CD4-positive, CD25-positive, alpha-beta regulatory T cell (primary cell): ENCODE measurements around the gene CCDC106. TPM values are rescaled to one million over a fixed set of nuclear protein-coding genes. Genes with fewer than 3 reads are reported as not detected.

ENCODE experiments used
- ATAC-seq, 2 donors: fragments of 150-1000 bp; cut with Tn5 transposase; one replicate each; pipeline ENCODE4 v1.10.0; 2021; ENCODE audit warnings: low read depth in 2 of 2, moderate number of reproducible peaks in 2 of 2, moderate library complexity in 1 of 2
- DNase-seq, 3 donors: peaks; one replicate each; pipeline versions ENCODE4 v3.0.0 to v3.0.0-alpha.2; 2012 to 2022; ENCODE audit warnings: mixed read lengths in 1 of 3
- H3K27ac ChIP-seq: one replicate; pipeline ENCODE4 v1.7.0; 2013; ENCODE audit warnings: mild to moderate bottlenecking, low read length; ENCODE audit not compliant: insufficient read depth, poor library complexity, severe bottlenecking
- H3K27me3 ChIP-seq: one replicate; pipeline ENCODE4 v1.7.0; 2013; ENCODE audit warnings: low read length; ENCODE audit not compliant: control insufficient read depth, insufficient read depth
- H3K36me3 ChIP-seq: one replicate; pipeline ENCODE4 v1.7.0; 2013; ENCODE audit warnings: mild to moderate bottlenecking, low read length, moderate library complexity; ENCODE audit not compliant: control insufficient read depth, insufficient read depth
- H3K4me1 ChIP-seq: 2 replicates; pipeline ENCODE4 v1.7.0; 2013; ENCODE audit warnings: mild to moderate bottlenecking, low read length; ENCODE audit not compliant: insufficient read depth, control insufficient read depth, poor library complexity, severe bottlenecking
- H3K4me3 ChIP-seq: one replicate; pipeline ENCODE4 v1.7.0; 2013; ENCODE audit warnings: low read depth, mild to moderate bottlenecking, low read length, moderate library complexity
- H3K9me3 ChIP-seq, 2 experiments: 1 replicate in 1 of 2; 2 replicates in 1 of 2; pipeline ENCODE4 v1.7.0; 2013; ENCODE audit warnings: low read length in 2 of 2, mild to moderate bottlenecking in 1 of 2, moderate library complexity in 1 of 2; ENCODE audit not compliant: control insufficient read depth in 2 of 2
- H3K27ac Mint-ChIP-seq, 3 donors: one replicate each; pipeline ENCODE4 v1.8.0; 2020 to 2022; ENCODE audit warnings: mild to moderate bottlenecking in 3 of 3, mixed read lengths in 3 of 3, moderate library complexity in 2 of 3
- H3K27me3 Mint-ChIP-seq: one replicate; pipeline ENCODE4 v1.8.0; 2022; ENCODE audit warnings: mild to moderate bottlenecking, mixed read lengths
- H3K36me3 Mint-ChIP-seq: one replicate; pipeline ENCODE4 v1.8.0; 2020; ENCODE audit warnings: mixed read lengths
- H3K4me1 Mint-ChIP-seq, 4 donors: one replicate each; pipeline ENCODE4 v1.8.0; 2020 to 2022; ENCODE audit warnings: mixed read lengths in 4 of 4, mild to moderate bottlenecking in 1 of 4
- H3K4me3 Mint-ChIP-seq, 4 donors: one replicate each; pipeline ENCODE4 v1.8.0; 2020 to 2022; ENCODE audit warnings: mild to moderate bottlenecking in 4 of 4, mixed read lengths in 4 of 4, moderate library complexity in 3 of 4
- H3K9me3 Mint-ChIP-seq, 7 donors: one replicate each; pipeline ENCODE4 v1.8.0; 2020 to 2022; ENCODE audit warnings: mixed read lengths in 7 of 7, mild to moderate bottlenecking in 3 of 7, moderate library complexity in 2 of 7
- polyA plus RNA-seq, 4 donors: library from polyadenylated mRNA; unstranded; fragments of 300-500 nt; fragmentation: Illumina TruSeq; gene quantifications; one replicate each; pipeline ENCODE4 v1.2.3, GENCODE V29; 2021
- total RNA-seq: library from RNA; stranded (reverse); gene quantifications from one replicate; pipeline ENCODE4 v1.2.3, GENCODE V29; 2022

Gene CCDC106
- total and polyA plus RNA-seq, 5 donors from 2014 or later = 0.22 to 1.0 (median 0.56) TPM

DNA sequence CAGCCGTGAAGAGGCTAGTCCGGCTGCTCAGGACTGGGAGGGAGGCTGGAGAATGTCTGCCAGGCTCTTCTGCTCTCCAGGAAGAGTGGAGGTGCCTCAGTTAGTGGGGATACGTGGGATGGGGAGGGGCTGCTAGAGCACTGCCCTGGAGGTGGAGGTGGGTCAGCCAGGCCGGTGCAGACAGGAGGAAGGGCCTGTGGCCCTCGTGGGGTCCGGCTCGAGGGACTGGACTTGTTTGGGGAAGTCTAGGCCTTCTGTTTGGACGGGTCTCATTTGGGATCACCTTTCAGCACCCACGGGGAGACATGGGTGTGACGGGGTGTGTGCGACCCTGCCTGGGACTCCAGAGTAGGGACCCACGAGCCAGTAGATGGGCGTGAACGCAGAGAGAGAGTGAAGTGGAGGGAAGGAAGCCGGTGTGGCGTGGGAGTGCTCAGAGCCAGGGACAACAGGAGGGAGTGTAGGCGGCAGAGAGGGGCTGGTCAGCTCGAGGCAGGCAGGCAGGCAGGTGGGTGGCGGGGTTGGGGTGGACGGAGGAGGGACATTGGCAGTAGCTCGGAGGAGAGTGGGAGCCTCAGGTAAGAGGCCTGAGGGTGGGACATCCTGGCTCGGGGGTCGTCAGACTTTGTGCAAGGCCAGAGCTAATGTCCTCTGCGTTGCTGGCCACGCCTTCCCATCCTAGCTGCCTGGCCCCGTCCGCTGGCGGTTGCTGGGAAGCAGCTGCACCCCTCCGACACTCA lies 38.5 kb downstream of the CCDC106 start:
- Histone ChIP-seq H3K9me3 (no peaks in the 10 kb centered on the region), H3K27ac (no peak overlapping the region), H3K36me3 (peaks cover 61% of the 10 kb centered on the region), H3K27me3 (no peaks in the 10 kb centered on the region), H3K4me1 (peaks cover 4% of the 10 kb centered on the region), H3K4me3 (no peak overlapping the region)
- DNase-seq (no peak), ATAC-seq (no peak)
- H3K36me3 Mint-ChIP-seq = peaks cover 5% of the 10 kb centered on the region
- H3K4me1 Mint-ChIP-seq = peaks cover 0 to 23% (median 6%) of the 10 kb centered on the region in 4 donors
- peak overlapping the region in 1 of 4 donors; percentile 21 for H3K4me3 Mint-ChIP-seq
- H3K27ac Mint-ChIP-seq = no peak overlapping the region
- no peaks in the 10 kb centered on the region for H3K27me3 Mint-ChIP-seq
- no peaks in the 10 kb centered on the region for H3K9me3 Mint-ChIP-seq

DNA sequence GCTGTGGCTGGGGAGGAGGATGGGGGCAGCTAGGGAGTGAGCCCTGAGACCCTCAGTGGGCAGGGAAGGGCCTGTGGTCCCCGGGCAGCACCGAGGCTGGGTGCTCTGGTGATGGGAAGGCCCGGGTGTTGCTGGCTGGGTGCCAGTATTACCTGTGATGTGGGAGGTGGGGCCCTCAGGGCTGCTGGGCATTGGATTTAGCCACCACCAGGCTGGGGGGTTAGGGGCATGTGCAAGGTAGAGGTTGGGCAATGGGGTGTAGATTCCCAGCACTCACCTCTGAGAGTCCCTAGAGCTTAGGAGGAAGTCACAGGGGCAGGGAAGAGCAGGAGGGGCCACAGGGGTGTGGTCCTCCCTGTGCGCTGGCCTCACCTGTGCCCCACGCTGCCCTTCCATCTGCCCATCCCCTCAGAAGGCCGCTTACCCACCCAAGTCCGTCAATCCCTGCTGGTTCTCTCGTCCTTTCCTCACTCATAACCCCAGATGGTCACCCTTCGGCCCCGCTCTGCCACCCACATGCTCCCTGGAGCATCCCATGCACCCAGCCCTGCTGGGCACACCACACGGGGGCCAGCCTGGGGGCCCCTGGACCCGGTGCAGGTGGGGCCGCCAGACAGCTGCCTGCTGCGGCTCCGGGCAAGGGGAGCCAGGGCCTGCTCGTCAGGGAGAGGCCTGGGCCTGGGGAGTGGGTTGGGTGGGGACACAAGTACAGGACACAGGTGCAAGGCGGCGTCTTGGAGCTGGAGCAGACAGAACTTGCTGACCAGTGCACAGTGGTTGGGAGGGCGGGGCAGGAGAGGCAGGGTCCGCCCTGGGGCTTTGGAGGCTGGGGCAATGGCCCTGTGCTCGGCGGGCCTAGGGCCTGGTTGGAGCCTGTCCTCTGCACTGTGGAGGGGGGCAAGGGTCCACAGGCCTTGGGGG lies 39.5 kb downstream of the CCDC106 start:
- peaks cover 5% of the 10 kb centered on the region for H3K36me3 Mint-ChIP-seq
- ATAC-seq = no peak

DNA sequence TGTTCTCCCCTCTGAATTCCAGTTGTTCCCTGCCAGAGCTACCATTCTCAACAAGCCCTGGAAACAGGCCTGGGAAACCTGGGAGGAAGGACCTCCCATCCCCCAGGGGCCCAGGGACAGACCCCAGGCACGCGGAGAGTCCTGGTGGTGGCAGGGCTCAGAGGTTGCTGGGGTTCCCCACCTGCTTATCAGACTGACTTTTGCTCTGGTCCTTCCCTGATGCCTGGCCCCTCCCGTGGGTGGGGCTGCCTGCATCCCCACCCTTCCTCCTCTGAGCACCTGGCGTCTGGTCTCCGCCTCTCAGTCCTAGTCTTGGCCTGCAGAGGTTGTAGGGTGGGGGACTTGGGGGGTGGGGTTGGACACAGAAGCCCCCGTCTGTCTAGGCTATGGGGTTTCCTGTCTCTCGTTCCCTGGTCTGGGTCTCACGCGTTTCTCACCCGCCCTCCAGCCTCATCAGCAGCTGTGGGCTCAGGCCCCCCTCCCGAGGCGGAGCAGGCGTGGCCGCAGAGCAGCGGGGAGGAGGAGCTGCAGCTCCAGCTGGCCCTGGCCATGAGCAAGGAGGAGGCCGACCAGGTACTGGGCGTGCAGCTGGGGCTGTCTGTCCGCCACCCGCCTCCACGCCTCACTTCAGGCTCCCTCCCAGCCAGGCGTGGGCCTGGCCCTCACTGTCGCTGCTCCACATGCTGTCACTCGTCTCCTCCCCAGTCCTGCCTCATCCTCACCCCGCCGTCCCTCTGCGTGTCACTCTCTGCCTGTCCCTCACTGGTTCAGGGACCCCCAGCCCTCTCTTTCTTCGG lies 40.6 kb downstream of the CCDC106 start:
- H3K4me3 Mint-ChIP-seq = no peak overlapping the region
- H3K4me1 ChIP-seq = no peaks in the 10 kb centered on the region
- H3K4me1 Mint-ChIP-seq = peaks cover 0 to 21% (median 4%) of the 10 kb centered on the region in 4 donors
- H3K9me3 Mint-ChIP-seq = no peaks in the 10 kb centered on the region
- peaks cover 5% of the 10 kb centered on the region for H3K36me3 Mint-ChIP-seq
- no peak overlapping the region for H3K4me3 ChIP-seq
- H3K27me3 Mint-ChIP-seq = no peaks in the 10 kb centered on the region
- no peak overlapping the region for H3K27ac ChIP-seq
- H3K9me3 ChIP-seq = no peaks in the 10 kb centered on the region
- ATAC-seq = no peak
- DNase-seq = no peak
- no peak overlapping the region for H3K27ac Mint-ChIP-seq
- H3K36me3 ChIP-seq = peaks cover 60% of the 10 kb centered on the region
- no peaks in the 10 kb centered on the region for H3K27me3 ChIP-seq

More for the DNA sequence above, 39.5 kb downstream of the CCDC106 start:
- peaks cover 0 to 23% (median 4%) of the 10 kb centered on the region in 4 donors for H3K4me1 Mint-ChIP-seq
- H3K4me3 Mint-ChIP-seq = no peak overlapping the region
- DNase-seq = no peak
- Histone ChIP-seq H3K4me1 (no peaks in the 10 kb centered on the region), H3K4me3 (no peak overlapping the region), H3K36me3 (peaks cover 52% of the 10 kb centered on the region), H3K9me3 (no peaks in the 10 kb centered on the region), H3K27me3 (no peaks in the 10 kb centered on the region), H3K27ac (no peak overlapping the region)
- H3K27ac Mint-ChIP-seq = no peak overlapping the region
- H3K27me3 Mint-ChIP-seq = no peaks in the 10 kb centered on the region
- no peaks in the 10 kb centered on the region for H3K9me3 Mint-ChIP-seq

DNA sequence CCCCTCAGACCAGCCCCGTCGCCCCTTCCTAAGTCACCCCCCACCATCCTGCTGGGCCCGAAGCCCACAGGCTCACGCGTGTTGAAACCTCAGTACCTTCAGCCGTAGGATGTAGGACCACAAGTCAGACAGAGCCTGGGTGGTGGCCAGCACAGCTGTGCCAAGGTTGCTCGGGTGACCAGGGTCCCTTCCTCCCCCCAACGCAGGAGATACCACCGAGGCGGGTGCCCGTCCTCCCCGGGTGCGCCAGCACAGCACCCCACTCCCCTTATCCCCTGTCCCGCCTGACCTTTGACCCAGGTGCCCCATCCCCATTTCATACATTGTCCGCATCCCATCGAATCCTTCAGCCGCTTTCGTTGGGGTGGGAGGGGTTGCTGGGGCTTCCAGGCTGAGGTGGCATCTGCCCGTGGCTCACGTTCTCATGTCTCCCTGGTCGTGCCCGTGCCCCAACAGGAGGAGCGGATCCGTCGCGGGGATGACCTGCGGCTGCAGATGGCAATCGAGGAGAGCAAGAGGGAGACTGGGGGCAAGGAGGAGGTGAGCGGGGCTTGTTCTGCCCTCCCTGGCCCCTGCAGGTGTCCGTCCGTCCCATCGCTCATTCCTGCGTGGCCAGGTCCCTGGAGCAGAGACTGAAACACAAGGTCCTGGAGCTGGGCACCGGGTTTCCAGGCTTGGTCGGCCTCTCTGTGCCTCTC lies 41.5 kb downstream of the CCDC106 start:
- Histone ChIP-seq H3K9me3 (no peaks in the 10 kb centered on the region), H3K27ac (no peak overlapping the region), H3K27me3 (no peaks in the 10 kb centered on the region), H3K4me1 (no peaks in the 10 kb centered on the region), H3K4me3 (no peak overlapping the region), H3K36me3 (peaks cover 60% of the 10 kb centered on the region)
- Mint-ChIP-seq H3K9me3 (no peaks in the 10 kb centered on the region), H3K4me1 (peaks cover 0 to 15% (median 2%) of the 10 kb centered on the region in 4 donors), H3K4me3 (peak overlapping the region in 1 of 4 donors; percentile 15), H3K27me3 (no peaks in the 10 kb centered on the region), H3K36me3 (peaks cover 5% of the 10 kb centered on the region), H3K27ac (peak overlapping the region in 1 of 3 donors; percentile 56)
- no peak for ATAC-seq
- no peak for DNase-seq

DNA sequence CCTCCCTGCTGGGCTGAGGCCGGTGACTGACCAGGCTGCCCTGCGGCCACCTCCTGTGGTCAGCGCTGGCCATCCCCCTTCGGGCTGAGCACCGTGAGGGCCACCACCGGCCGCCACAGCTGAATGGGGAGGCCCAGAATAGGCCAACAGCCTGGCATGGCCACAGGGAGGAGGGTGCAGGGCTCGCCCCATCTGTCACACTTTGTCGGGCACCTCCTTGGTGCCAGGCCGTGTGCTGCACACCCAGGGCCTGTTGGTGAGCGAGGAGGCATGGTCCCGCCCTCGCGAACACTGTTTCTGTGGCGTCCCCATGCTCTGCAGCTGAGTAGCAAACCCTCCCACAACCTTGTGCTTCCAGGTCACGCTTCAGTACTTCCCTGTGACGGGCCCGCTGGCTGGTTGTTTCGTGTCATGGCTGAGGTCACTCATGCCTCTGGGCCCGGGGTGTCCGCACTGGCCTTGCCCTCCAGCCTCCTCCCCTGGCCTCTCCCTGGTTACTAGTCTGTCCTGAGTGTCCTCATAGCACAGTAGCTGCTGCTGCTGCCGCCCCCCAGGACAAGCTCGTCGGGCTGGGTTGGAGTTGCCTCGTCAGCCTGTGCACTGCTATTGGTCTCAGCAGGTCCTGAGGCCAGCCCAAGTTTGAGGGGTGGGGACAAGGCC lies 42.2 kb downstream of the CCDC106 start:
- Histone ChIP-seq H3K9me3 (no peaks in the 10 kb centered on the region), H3K27ac (no peak overlapping the region), H3K4me1 (no peaks in the 10 kb centered on the region), H3K4me3 (no peak overlapping the region), H3K36me3 (peaks cover 58% of the 10 kb centered on the region), H3K27me3 (no peaks in the 10 kb centered on the region)
- ATAC-seq (no peak), DNase-seq (no peak)
- Mint-ChIP-seq H3K9me3 (no peaks in the 10 kb centered on the region), H3K27ac (no peak overlapping the region), H3K4me1 (peaks cover 0 to 15% (median 0%) of the 10 kb centered on the region in 4 donors), H3K36me3 (peaks cover 5% of the 10 kb centered on the region), H3K27me3 (no peaks in the 10 kb centered on the region), H3K4me3 (no peak overlapping the region)

DNA sequence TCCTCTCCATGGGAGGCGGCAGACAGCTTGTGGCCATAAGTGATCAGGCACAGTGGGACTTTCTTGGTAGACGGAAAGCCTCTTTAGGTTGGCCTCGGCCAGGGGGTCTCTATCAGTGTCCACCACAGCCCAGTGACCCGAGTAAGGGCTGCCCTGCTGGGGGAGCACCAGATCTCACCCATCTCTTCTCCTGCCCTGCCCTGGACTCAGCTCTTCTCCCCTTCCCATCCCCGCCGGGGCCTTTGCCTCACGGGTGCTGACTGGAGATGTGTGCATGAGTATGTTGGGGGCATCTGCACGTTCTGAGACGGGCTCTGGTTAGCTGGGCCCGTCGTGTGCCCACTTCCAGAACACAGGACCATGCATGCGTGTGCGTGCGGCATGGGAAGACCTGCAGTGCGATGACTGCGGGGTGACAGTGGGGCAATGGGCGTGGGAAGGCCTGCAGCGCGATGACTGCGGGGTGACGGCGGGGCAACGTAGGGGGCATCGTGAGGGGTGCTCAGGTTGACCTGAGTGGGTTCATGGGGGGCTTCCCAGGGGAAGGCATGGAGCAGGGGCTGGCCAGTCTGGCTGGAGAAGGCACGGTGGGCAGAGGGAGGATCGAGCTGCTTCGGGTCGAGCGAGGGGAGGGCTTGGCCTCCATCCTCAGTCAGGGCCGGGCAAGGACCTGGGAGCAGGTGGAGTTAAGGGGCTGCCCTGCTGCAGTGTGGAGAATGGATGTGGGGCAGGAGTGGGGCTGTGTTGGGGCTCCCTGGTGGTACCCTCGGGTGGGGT lies 42.9 kb downstream of the CCDC106 start:
- Histone ChIP-seq H3K27ac (no peak overlapping the region), H3K4me3 (no peak overlapping the region), H3K27me3 (no peaks in the 10 kb centered on the region), H3K9me3 (no peaks in the 10 kb centered on the region), H3K36me3 (peaks cover 56% of the 10 kb centered on the region), H3K4me1 (no peaks in the 10 kb centered on the region)
- peaks cover 0 to 13% (median 0%) of the 10 kb centered on the region in 4 donors for H3K4me1 Mint-ChIP-seq
- H3K27ac Mint-ChIP-seq = no peak overlapping the region
- H3K4me3 Mint-ChIP-seq = no peak overlapping the region
- H3K36me3 Mint-ChIP-seq = peaks cover 5% of the 10 kb centered on the region
- DNase-seq = no peak
- H3K27me3 Mint-ChIP-seq = no peaks in the 10 kb centered on the region
- no peaks in the 10 kb centered on the region for H3K9me3 Mint-ChIP-seq
- ATAC-seq = no peak
